Measurements from ENCODE around the gene FMO3.

Gene FMO3

DNA sequence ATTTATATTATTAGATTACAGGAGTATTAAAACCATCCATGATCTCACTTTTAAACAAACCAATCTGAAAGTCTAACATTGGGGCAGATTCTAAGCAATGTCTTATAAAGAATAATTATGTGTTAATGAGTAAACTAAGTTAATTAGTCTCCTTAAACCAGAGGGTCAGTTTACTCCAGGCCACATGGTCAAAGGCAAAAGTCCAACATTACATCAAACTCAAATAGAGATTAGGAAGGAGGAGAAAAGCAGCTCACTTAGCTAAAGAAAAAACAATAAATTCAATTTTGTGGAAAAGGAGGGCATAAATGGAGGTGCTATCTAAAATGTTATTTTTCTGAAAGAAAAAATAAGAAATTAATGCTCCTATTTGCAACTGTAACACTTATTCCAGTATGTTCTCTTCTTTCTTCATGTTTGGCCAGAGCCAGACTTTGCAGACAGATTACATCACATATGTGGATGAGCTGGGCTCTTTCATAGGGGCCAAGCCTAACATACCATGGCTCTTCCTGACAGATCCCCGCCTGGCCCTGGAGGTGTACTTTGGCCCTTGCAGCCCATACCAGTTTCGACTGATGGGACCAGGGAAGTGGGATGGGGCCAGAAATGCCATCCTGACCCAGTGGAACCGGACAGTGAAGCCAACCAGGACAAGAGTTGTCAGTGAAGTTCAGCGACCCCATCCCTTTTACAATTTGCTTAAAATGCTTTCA lies 70.1 kb downstream of the FMO3 start:
- FAIRE-seq, result no peak

DNA sequence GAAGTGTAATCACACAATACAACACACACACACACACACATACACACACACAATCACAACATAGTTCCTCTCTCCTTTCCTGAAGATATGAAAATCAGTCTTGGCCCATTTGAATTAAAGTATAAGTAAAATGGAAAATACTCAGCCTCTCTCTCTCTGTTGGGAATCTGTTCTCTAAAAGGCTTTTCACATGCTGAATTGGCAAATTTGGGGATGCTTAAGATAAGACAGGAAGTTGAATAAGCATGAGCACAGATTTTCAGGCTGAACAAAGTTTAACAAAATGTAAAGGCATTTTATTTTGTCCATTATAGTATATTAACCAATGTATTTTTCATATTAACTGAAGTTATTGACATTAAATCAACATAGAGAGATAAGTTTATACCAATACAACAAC lies 70.7 kb downstream of the FMO3 start:
- FAIRE-seq, result no peak

DNA sequence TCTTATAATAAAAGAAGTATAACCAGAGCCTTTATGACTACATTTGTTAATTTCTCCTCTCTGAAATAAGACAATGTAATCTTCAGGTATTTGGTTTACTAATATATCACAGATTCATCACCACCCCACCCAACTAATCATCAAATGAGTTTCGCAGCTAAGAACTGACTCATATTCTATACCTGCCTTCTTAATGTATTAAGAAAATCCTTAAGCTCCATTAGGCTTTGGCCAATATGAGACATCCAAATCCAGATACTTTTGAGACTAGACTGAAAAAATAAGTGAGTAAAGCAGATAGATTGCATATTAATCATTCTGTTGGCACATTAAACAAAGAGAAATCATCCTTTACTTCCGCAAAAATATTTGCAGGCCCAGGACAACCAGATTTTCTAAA lies 75.7 kb downstream of the FMO3 start:
- no peak for FAIRE-seq

All from A204.1 (cell line).